Measurements from ENCODE around the gene SCEL. TPM values are rescaled to one million over a fixed set of nuclear protein-coding genes. Genes with fewer than 3 reads are reported as not detected.

Gene SCEL
- total and polyA plus RNA-seq, 2 of the 8 experiments (the other 6 are each of a cell fraction or from before 2014, with no cell fraction given) = not detected

DNA sequence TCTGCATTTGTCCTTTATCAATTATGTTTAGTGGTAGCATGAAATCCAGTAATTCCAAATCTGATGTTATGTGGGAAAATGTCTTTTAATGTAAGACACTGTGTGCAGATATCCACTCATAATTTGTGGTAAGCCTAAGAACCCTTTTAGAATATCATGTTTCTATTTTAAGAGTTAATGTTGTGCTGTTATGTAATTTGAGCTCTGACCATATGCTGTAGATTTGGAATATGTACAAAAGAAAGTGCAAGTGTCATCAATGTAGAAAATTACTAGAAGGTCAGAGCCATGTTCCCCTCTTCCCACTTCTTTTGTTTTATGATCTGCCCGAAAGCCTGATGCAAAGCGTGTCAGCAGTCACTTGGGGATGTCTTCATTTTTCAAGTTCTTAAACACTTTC is 44.5 kb downstream of the SCEL start:
- Histone ChIP-seq H2AK5ac (ENCODE audit: low read depth, low read length) (no peak overlapping the region), H3K9me3 (ENCODE audit: insufficient read depth in 2 of 2, low read depth in 1 of 2, low read length in 1 of 2) (no peaks in the 10 kb centered on the region), H3K36me3 (ENCODE audit: control insufficient read depth in 2 of 4, insufficient read depth in 4 of 4, low read length in 3 of 4) (no peaks in the 10 kb centered on the region), H3K56ac (replicated peaks; ENCODE audit: insufficient read length, low read depth, low read length) (no peak overlapping the region), H2BK5ac (ENCODE audit: low read depth, low read length) (no peak overlapping the region), H3K27ac (ENCODE audit: low read depth, low read length) (no peak overlapping the region), H3K23ac (ENCODE audit: insufficient read length) (no peak overlapping the region), H3K4me3 (ENCODE audit: extremely low read depth in 1 of 4, insufficient read depth in 2 of 4, low read depth in 3 of 4, low read length in 4 of 4) (no peak overlapping the region), H3K9ac (replicated peaks in 1 of 4; ENCODE audit: extremely low read depth in 1 of 4, low read depth in 3 of 4, low read length in 3 of 4) (no peak overlapping the region), H3K18ac (ENCODE audit: extremely low read depth, low read length) (no peak overlapping the region), H4K20me1 (replicated peaks in 1 of 2; ENCODE audit: control insufficient read depth in 1 of 2, insufficient read depth in 2 of 2, low read length in 2 of 2) (no peaks in the 10 kb centered on the region), H3K4me1 (replicated peaks in 1 of 4; ENCODE audit: control insufficient read depth in 3 of 4, insufficient read depth in 4 of 4, low read length in 3 of 4) (no peaks in the 10 kb centered on the region), H2BK15ac (ENCODE audit: low read length) (no peak overlapping the region), H4K8ac (ENCODE audit: extremely low read depth, insufficient read depth, low read length) (no peak overlapping the region), H4K91ac (replicated peaks; ENCODE audit: insufficient read length, low read length) (no peak overlapping the region), H2BK12ac (ENCODE audit: low read depth, low read length) (no peak overlapping the region), H3K79me2 (ENCODE audit: control insufficient read depth in 1 of 2, insufficient read depth in 2 of 2, low read length in 2 of 2) (no peaks in the 10 kb centered on the region), H3K27me3 (replicated peaks in 1 of 4; ENCODE audit: control insufficient read depth in 3 of 4, extremely low read depth in 1 of 4, insufficient read depth in 3 of 4, low read length in 3 of 4) (no peaks in the 10 kb centered on the region), H3K4ac (replicated peaks; ENCODE audit: insufficient read length, low read depth, low read length) (no peak overlapping the region), H2BK20ac (ENCODE audit: low read length) (no peak overlapping the region), H3K79me1 (ENCODE audit: low read depth, low read length) (no peaks in the 10 kb centered on the region), H3K14ac (ENCODE audit: insufficient read length) (no peak overlapping the region), H2BK120ac (replicated peaks; ENCODE audit: low read depth, low read length) (no peak overlapping the region), H3K23me2 (ENCODE audit: low read depth, low read length) (no peaks in the 10 kb centered on the region; the same call in 1 of the 2 replicates), H4K5ac (ENCODE audit: insufficient read length, low read depth, low read length) (no peak overlapping the region), H2AFZ (ENCODE audit: low read length) (no peak overlapping the region), H3K4me2 (ENCODE audit: insufficient read depth in 1 of 2, low read depth in 2 of 2, low read length in 2 of 2) (no peak overlapping the region)
- CTCF ChIA-PET (ENCODE audit: partially characterized antibody) = interaction anchor here (1.0 to 5.6 kb wide), 2 partner anchors 13 to 172 kb away, joined by 3 to 32 read pairs; no protein-coding TSS in a partner anchor
- POLR2A ChIA-PET (ENCODE audit: partially characterized antibody) = no interaction called here
- 89% methylated on average over 2 of the region's 2 CpGs; no CpG with 5 or more reads in 1 of the 2 experiments for WGBS, 2 experiments (ENCODE audit: extremely low coverage in 1 of 2, insufficient coverage in 1 of 2, insufficient read length in 1 of 2, insufficient replicate concordance in 2 of 2, low coverage in 1 of 2, low lambda C conversion rate in 2 of 2, missing lambda C conversion rate in 1 of 2)
- DNase-seq (ENCODE audit: low read depth in 1 of 2, low spot score in 2 of 2) = no peak
- FAIRE-seq = no peak
- TF ChIP-seq CEBPB (IDR thresholded peaks at IDR 0.05; ENCODE audit: low read depth, low read length) = no peak
- TF ChIP-seq TCF12 (IDR thresholded peaks at IDR 0.05; ENCODE audit: low read depth, low read length) = no peak
- TF ChIP-seq BACH1 (IDR thresholded peaks at IDR 0.05; ENCODE audit: low read length) = no peak
- TF ChIP-seq JUN (IDR thresholded peaks at IDR 0.05; ENCODE audit: low read depth, low read length) = no peak
- TF ChIP-seq POLR2A (IDR thresholded peaks at IDR 0.05; ENCODE audit: control extremely low read depth in 1 of 2, low read depth in 2 of 2, low read length in 2 of 2) = no peak
- TF ChIP-seq BRCA1 (IDR thresholded peaks at IDR 0.05; ENCODE audit: low read depth, low read length) = no peak
- no peak for TF ChIP-seq TAF7 (optimal IDR thresholded peaks at IDR 0.05; ENCODE audit: borderline replicate concordance, low read depth, low read length)
- TF ChIP-seq, protein P1, sequence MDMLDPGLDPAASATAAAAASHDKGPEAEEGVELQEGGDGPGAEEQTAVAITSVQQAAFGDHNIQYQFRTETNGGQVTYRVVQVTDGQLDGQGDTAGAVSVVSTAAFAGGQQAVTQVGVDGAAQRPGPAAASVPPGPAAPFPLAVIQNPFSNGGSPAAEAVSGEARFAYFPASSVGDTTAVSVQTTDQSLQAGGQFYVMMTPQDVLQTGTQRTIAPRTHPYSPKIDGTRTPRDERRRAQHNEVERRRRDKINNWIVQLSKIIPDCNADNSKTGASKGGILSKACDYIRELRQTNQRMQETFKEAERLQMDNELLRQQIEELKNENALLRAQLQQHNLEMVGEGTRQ (IDR thresholded peaks at IDR 0.05; ENCODE audit: low read length) = no peak
- no peak for TF ChIP-seq CREB1 (IDR thresholded peaks at IDR 0.05)
